Mesenteric fat pad (tissue), 1 donor: ENCODE measurements around the gene LRMDA. TPM values are rescaled to one million over a fixed set of nuclear protein-coding genes. Genes with fewer than 3 reads are reported as not detected.

Experiments
- DNase-seq: peaks from one replicate; pipeline ENCODE4 v3.0.0-alpha.2; 2020; ENCODE audit warnings: low spot score
- total RNA-seq: library from RNA; stranded (reverse); fragmentation: NEBNext Ultra II Directional; extraction: Animal tissue kit (Norgen Biotek cat#: 25700); gene quantifications from one replicate; pipeline ENCODE4 v1.2.1, GENCODE V29; 2021
- donor health status: DM: yes; HTN: yes; CAD: no.

The LRMDA gene
- total RNA-seq, 1 donor from 2014 or later, result 26.6 TPM

DNA sequence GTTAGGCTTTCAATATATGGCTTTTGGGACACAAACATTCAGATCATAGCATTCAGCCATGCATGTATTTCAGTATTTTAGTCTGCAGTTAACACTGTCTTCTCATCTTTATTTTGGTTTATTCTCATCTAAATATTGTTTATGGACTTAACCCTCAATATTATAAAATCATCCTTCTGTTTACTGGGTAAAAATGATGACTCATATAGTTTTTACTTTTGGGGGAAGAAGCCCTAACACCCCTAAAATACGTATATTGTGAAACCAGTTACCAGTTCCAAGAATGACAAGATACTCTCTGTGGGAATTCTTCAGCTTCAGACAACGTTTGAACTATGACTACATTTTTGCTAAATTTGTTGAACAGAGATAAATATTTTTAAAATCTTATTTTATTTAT is 505.4 kb downstream of the LRMDA start:
- DNase-seq, result no peak

DNA sequence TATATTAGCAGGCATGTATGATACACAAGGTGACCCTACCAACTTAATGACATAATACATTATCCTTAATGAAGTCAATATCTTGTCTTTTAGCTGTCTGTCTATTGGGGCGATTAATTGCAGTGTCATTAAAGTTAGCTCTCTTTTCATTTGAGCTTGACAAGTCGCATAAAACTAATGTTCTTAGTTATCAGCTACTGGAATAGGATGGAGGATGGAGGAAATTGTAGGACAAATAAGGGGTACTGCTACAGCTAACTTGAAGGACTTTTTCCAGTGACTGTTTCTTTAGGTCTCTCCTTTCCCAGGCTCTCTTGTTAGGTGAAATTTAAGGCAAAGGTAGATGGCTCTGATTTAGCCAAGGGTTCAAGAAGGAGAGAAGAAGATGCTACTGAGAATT is 506.4 kb downstream of the LRMDA start:
- no peak for DNase-seq

- DNase-seq, result no peak
These were observed 507.1 kb downstream of the LRMDA start for GRCh38 chr10:75938380-75939122.

GRCh38 chr10:75939541-75939940 is 508.1 kb downstream of the LRMDA start:
- no peak for DNase-seq

DNA sequence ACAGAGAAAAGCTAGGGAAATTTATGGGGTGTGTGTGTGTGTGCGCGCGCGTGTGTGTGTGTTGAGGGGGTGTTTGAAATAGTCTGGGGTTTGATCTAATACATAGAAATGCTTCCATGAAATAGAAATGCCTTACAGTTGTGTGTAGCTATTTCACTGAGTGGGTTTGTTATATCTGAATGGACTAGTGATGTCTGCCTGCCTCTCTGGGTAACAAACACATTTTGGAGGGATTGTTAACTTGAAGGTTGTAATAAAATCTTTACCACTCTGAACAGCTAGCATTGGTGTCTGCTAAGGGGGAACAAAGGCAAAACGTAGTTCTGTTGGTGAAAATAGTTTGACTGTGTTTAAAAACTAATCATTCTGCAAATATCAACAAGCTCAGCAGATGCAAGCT is 509.3 kb downstream of the LRMDA start:
- DNase-seq, result no peak

DNA sequence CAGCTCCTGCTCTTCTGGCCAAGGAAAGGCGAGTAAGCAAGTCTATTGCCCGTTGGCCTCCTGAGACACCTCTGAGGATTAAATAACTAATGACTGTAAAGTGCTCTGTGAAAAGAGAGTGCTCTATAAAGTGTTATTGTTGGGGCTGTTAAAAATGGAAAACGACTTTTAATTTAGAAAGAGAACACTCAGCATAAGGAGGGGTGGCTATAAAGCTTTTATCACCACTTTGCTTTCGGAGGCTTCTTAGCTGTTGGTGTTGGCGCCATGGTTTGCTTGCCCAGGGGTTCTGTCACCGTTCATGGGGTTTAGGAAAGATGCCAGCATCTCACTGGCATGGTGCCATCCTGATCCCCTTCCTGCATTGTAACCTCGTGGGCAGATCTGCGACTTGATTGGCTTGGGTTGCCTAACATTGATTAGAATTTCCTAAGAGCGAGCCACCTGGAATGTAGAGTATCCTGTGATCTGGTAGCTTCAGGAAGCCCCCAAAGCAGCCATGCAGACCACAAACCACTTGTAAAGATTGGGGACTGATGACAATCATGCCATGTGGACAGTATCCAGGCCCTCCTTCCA is 509.9 kb downstream of the LRMDA start:
- no peak for DNase-seq

- DNase-seq, result no peak
These were observed 512.6 kb downstream of the LRMDA start for GRCh38 chr10:75944061-75944460.

DNA sequence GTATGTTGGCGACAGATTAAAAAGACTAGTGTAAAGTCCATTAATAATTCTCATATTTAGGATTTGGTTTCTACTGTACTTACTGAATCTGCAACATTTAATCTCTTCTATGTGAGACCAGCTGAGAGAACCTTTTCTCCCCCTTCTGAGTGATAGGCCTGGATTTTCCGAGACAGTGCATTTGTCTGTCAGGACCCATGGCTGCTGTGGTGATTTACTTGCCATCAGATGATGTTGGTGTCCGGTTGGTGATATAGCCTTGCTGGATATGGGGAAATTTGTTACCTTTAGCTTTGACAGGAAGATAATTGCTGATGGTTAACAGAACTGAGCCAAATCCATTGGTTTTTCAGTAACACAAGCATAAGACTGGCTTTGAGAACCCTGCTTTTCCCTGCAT is 517.2 kb downstream of the LRMDA start:
- DNase-seq, result no peak

GRCh38 chr10:75950307-75950706 is 518.9 kb downstream of the LRMDA start:
- no peak for DNase-seq

DNA sequence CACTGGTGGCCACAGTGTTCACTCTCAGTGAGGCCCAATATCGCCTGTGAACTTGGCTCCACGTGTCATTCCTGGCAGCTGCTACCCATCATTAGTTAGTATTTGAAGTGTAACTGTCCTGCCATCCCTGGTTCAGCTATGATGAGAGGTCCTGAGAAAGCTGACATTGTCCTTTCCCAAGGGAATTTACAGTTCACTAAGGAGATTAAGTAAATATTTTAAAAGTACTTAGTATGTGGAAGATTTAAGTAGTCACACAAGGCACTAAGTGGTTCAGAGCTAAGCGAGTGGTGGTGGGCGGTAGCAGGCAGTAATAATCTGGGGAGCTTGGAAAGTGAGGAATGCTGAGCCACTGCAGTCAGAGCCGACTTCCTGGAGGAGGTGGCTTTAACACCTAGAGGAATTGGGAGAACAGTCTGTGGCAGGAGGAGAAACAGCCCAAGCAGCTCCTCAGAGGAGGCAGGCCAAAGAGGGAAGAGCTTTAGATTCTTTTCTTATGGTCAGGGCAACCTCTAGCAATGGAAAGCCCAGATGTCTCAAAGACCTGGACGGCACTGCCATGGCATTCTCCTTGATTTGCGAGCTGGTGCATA is 519.7 kb downstream of the LRMDA start:
- DNase-seq, result no peak

DNA sequence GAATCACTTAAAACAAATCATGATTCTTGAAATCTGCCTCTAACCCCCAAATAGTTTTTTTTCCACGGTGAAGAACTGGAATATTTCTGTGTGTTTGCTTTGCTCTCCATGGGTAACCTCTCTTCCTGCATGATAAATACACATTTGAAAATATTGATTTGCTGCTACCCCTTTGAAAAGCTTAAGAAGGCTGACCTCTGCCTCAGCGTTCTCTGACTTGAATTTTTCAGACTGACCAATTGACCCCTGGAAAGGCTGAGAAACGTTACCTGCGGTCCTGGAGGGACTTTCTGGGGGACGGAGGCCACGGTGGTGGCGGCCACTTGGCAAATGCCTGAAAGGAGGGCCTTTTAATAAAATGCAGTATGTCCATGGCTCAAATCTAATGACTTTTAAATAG is 520.2 kb downstream of the LRMDA start:
- DNase-seq, result no peak

- DNase-seq, result no peak
These were observed 520.7 kb downstream of the LRMDA start for GRCh38 chr10:75952093-75952492.

DNA sequence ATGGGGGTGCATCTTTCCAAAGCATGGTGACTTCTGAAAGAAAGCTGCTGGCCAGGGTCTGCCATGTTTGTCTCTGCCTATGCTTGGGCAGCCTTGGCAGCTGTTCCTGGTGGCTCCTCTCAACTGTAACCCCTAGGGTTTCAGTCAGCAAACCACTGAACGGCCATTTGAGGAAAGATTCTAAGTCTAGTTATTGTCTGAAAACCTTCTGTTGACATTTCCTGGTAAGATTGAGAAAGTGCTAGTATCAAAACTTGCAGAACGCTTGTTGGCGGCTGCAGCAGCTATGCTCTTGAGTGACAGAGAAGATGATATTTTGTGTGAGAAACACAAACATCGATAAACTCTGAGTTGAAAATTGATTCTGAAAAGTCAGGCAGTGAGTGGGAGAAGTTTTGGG is 523.1 kb downstream of the LRMDA start:
- no peak for DNase-seq

- DNase-seq, result no peak
These were observed 524.6 kb downstream of the LRMDA start for GRCh38 chr10:75955973-75956502.

DNA sequence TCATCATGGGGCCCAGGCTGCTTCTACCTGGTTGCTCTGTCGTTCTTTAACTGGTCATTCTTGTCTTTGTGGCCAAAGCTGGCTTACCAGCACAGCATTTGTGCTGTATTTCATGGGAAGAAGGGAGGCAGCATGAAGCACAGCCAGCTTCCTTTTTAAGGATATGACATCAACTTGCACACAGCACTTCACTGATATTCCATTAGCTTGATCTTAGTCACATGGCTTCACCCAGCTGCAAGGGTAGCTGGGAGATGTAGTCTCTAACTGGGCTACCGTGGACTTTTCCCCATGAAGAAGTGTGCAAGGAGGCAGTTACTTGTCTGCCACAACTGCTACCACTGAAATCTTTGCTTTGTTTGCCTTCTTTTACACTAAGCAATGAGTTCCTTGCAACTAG is 525.2 kb downstream of the LRMDA start:
- no peak for DNase-seq

- DNase-seq, result no peak
These were observed 526.1 kb downstream of the LRMDA start for GRCh38 chr10:75957314-75958120.

DNA sequence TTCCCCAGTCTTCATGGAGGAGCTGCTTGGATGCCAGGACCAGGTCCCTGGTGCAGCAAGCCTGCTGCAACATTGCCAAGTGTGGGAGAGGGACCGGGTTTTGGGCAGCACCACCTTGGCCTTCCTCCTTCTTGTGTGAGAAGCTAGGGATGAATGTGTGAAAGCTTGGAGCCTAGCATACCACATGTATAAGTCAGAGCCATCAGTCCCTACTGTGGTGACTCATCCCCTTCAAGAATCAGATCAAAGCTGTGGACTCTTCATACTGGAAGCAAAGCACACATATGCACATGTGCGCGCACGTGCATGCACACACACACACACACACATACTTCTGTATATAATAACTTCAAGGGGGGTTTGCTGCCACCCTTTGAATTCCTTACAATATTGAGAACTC is 527.8 kb downstream of the LRMDA start:
- no peak for DNase-seq

DNA sequence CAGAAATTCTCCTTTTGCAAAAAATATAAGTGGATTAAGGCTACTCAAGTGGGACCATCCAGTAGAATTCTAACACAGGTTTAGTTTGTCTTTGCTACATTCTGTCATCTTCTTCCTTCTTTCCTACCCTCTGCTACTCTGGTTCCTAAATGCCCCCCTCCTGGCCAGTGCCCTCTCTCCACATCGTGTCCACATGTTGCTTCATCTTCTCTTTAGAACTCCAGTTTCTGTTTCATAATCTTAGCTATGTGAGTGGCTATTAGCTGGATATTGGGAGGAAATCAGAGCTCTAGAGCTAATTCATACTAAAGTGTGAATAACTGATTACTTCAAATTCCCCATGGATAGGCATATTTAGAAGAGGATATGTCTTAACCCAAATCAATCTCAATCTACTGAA is 528.5 kb downstream of the LRMDA start:
- no peak for DNase-seq

GRCh38 chr10:75962395-75963061 is 531.1 kb downstream of the LRMDA start:
- no peak for DNase-seq

GRCh38 chr10:75967491-75967890 is 536.1 kb downstream of the LRMDA start:
- DNase-seq, result no peak

DNA sequence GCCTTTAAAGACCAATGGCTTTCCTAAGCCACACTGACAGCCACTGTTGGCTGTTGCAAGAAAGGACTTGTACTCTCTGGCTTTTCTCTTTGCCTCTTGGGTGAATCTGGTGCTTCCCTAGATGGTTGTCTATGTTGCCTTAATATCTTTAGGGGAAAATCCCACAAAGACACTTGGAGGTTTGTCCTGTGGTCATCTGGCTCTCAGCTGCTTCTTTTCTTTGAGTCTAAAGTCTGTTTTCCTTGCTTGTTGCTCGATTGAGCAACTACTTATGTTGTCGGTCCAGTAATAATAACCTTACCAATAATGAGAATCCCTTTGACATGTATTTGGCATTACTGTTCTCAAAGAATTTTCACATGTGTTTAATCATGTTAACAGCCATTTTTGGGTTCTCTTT is 537.6 kb downstream of the LRMDA start:
- no peak for DNase-seq
